MG63 (cell line): ENCODE measurements around the gene ERICH4. TPM values are rescaled to one million over a fixed set of nuclear protein-coding genes. Genes with fewer than 3 reads are reported as not detected.
"Not testable (repeated sequence)": the region's sequence is repeated elsewhere in the genome, so short reads cannot be mapped to it uniquely, and the experiment has no call there.

Experiments
- DNase-seq: peaks from one replicate; pipeline ENCODE4 v3.0.0-alpha.2; 2020
- H3K27me3 ChIP-seq: fragments of 250-450 bp; sonication (Bioruptor Pico); 2 replicates; pipeline ENCODE4 v1.5.1; 2020; ENCODE audit warnings: mild to moderate bottlenecking, moderate library complexity
- H3K36me3 ChIP-seq: fragments of 250-450 bp; sonication (Bioruptor Pico); 2 replicates; pipeline ENCODE4 v1.5.1; 2020; ENCODE audit warnings: mild to moderate bottlenecking, moderate library complexity
- H3K4me3 ChIP-seq: fragments of 250-450 bp; sonication (Bioruptor Pico); 2 replicates; pipeline ENCODE4 v1.5.1; 2020; ENCODE audit warnings: mild to moderate bottlenecking, moderate library complexity
- H3K9me3 ChIP-seq: fragments of 250-450 bp; sonication (Bioruptor Pico); 2 replicates; pipeline ENCODE4 v1.5.1; 2020; ENCODE audit warnings: mild to moderate bottlenecking, moderate library complexity
- total RNA-seq: library from RNA; depleted of rRNA; stranded (reverse); fragments of >200 nt; shearing (Covaris generic); gene quantifications from 2 replicates; pipeline ENCODE4 v1.2.3, GENCODE V29; 2014; ENCODE audit warnings: low replicate concordance

ERICH4 gene
- total RNA-seq, 1 experiment from 2014 or later: not detected

- Histone ChIP-seq H3K36me3 (peaks cover 6% of the 10 kb centered on the region), H3K4me3 (no peak overlapping the region), H3K27me3 (no peaks in the 10 kb centered on the region), H3K9me3 (no peaks in the 10 kb centered on the region)
- no peak for DNase-seq
Observed at GRCh38 chr19:41426116-41426841, 16.7 kb upstream of the ERICH4 start.

- Histone ChIP-seq H3K9me3 (no peaks in the 10 kb centered on the region), H3K27me3 (no peaks in the 10 kb centered on the region), H3K36me3 (peaks cover 14% of the 10 kb centered on the region), H3K4me3 (no peak within 1 kb of the TSS)
- no peak for DNase-seq
Observed at GRCh38 chr19:41426952-41427646, 15.9 kb upstream of the ERICH4 start, which contains the start of gene B3GNT8. Gene B3GNT8, minus strand, starts transcription at chr19:41427374. Its CDS starts 596 bp downstream, at chr19:41426778.

GRCh38 chr19:41427647-41428480 lies 15.1 kb upstream of the ERICH4 start:
- no peaks in the 10 kb centered on the region for H3K27me3 ChIP-seq
- DNase-seq: no peak
- no peak overlapping the region for H3K4me3 ChIP-seq
- peaks cover 19% of the 10 kb centered on the region for H3K36me3 ChIP-seq
- H3K9me3 ChIP-seq: no peaks in the 10 kb centered on the region

GRCh38 chr19:41428481-41428859 lies 14.5 kb upstream of the ERICH4 start:
- Histone ChIP-seq H3K4me3 (no peak overlapping the region), H3K27me3 (no peaks in the 10 kb centered on the region), H3K9me3 (no peaks in the 10 kb centered on the region), H3K36me3 (peaks cover 24% of the 10 kb centered on the region)
- no peak for DNase-seq

- Histone ChIP-seq H3K9me3 (no peaks in the 10 kb centered on the region), H3K36me3 (peaks cover 21% of the 10 kb centered on the region), H3K4me3 (no peak overlapping the region), H3K27me3 (no peaks in the 10 kb centered on the region)
- no peak for DNase-seq
Observed at GRCh38 chr19:41430922-41431321, 12.0 kb upstream of the ERICH4 start.

- DNase-seq: no peak
- Histone ChIP-seq H3K27me3 (no peaks in the 10 kb centered on the region), H3K36me3 (peaks cover 26% of the 10 kb centered on the region), H3K9me3 (no peaks in the 10 kb centered on the region), H3K4me3 (no peak overlapping the region)
Observed at GRCh38 chr19:41431426-41432386, 11.2 kb upstream of the ERICH4 start.

- peaks cover 35% of the 10 kb centered on the region for H3K36me3 ChIP-seq
Observed at GRCh38 chr19:41433171-41433570, 9.8 kb upstream of the ERICH4 start.

GRCh38 chr19:41434450-41434849 lies 8.5 kb upstream of the ERICH4 start:
- DNase-seq: no peak
- no peaks in the 10 kb centered on the region for H3K27me3 ChIP-seq
- peaks cover 36% of the 10 kb centered on the region for H3K36me3 ChIP-seq
- no peak overlapping the region for H3K4me3 ChIP-seq
- no peaks in the 10 kb centered on the region for H3K9me3 ChIP-seq

More at GRCh38 chr19:41433171-41433570, 9.8 kb upstream of the ERICH4 start:
- H3K9me3 ChIP-seq: no peaks in the 10 kb centered on the region
- no peak overlapping the region for H3K4me3 ChIP-seq
- no peaks in the 10 kb centered on the region for H3K27me3 ChIP-seq
- DNase-seq: no peak

- not testable (repeated sequence) for H3K9me3 ChIP-seq, DNase-seq, H3K4me3 ChIP-seq, H3K27me3 ChIP-seq
- peaks cover 36% of the 10 kb centered on the region for H3K36me3 ChIP-seq
Observed at GRCh38 chr19:41435376-41435775, 7.6 kb upstream of the ERICH4 start.

- Histone ChIP-seq H3K4me3 (no peak overlapping the region), H3K9me3 (no peaks in the 10 kb centered on the region), H3K27me3 (no peaks in the 10 kb centered on the region), H3K36me3 (peaks cover 33% of the 10 kb centered on the region)
- DNase-seq: no peak
Observed at GRCh38 chr19:41435936-41436673, 6.9 kb upstream of the ERICH4 start.

- H3K9me3 ChIP-seq: no peaks in the 10 kb centered on the region
- H3K4me3 ChIP-seq: no peak overlapping the region
- no peak for DNase-seq
- H3K27me3 ChIP-seq: no peaks in the 10 kb centered on the region
- H3K36me3 ChIP-seq: peaks cover 29% of the 10 kb centered on the region
Observed at GRCh38 chr19:41436674-41436951, 6.3 kb upstream of the ERICH4 start.

- no peak for DNase-seq
- Histone ChIP-seq H3K27me3 (no peaks in the 10 kb centered on the region), H3K9me3 (no peaks in the 10 kb centered on the region), H3K4me3 (no peak overlapping the region), H3K36me3 (peaks cover 18% of the 10 kb centered on the region)
Observed at GRCh38 chr19:41437944-41438574, 4.9 kb upstream of the ERICH4 start.

- Histone ChIP-seq H3K4me3 (peak within 1 kb of the TSS; percentile 100), H3K27me3 (peaks cover 5% of the 10 kb centered on the region; the same call in 1 of the 2 replicates), H3K9me3 (no peaks in the 10 kb centered on the region), H3K36me3 (peaks cover 15% of the 10 kb centered on the region)
- DNase-seq: peak; percentile 97
Observed at GRCh38 chr19:41439441-41440222, 3.3 kb upstream of the ERICH4 start, which contains the start of gene DMAC2. Gene DMAC2, minus strand, starts transcription at chr19:41439912. Its CDS starts 13 bp downstream, at chr19:41439899.

- Histone ChIP-seq H3K4me3 (no peak overlapping the region), H3K27me3 (peaks cover 12% of the 10 kb centered on the region), H3K36me3 (peaks cover 13% of the 10 kb centered on the region), H3K9me3 (no peaks in the 10 kb centered on the region)
- no peak for DNase-seq
Observed at GRCh38 chr19:41441321-41441945, 1.5 kb upstream of the ERICH4 start.
